ENCODE data around the gene FGF22. TPM values are rescaled to one million over a fixed set of nuclear protein-coding genes. Genes with fewer than 3 reads are reported as not detected.

Gene FGF22
- total and polyA plus RNA-seq, 2 experiments from 2014 or later: 0.70 TPM; not detected in 1

DNA sequence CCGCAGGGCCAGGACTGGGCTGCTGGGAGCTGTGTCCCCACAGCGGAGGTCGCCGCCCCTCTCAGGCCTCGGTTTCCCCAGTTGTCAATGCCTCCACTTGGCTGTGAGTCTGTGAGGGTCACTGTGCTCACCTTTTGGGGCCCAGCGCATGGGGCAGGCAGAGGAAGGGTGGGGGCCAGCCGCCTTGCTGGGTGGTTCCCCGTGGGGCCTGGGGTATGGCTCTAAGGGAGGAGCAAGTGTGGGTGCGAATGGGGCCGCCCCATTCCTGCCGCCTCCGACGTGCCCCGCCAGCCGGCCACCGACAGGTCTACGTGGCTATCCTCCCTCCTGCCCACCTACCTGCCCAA is 800 bp upstream of the FGF22 start:
- Histone ChIP-seq H3K27me3 (no peaks in the 10 kb centered on the region), H3K4me1 (ENCODE audit: insufficient read depth) (peaks cover 5% of the 10 kb centered on the region), H3K27ac (no peak overlapping the region), H3K4me3 (no peak overlapping the region), H2AFZ (peak overlapping the region; percentile 33), H3K36me3 (replicated peaks; ENCODE audit: insufficient read depth, low read depth) (no peaks in the 10 kb centered on the region), H3K79me2 (peaks cover 10% of the 10 kb centered on the region), H3K9me2 (replicated peaks; ENCODE audit: insufficient read depth) (no peaks in the 10 kb centered on the region), H3K4me2 (peak overlapping the region; percentile 90), H4K20me1 (ENCODE audit: insufficient read depth, poor library complexity, severe bottlenecking) (no peaks in the 10 kb centered on the region), H3K9me3 (ENCODE audit: low read depth) (no peaks in the 10 kb centered on the region)
- TF ChIP-seq, protein P1, sequence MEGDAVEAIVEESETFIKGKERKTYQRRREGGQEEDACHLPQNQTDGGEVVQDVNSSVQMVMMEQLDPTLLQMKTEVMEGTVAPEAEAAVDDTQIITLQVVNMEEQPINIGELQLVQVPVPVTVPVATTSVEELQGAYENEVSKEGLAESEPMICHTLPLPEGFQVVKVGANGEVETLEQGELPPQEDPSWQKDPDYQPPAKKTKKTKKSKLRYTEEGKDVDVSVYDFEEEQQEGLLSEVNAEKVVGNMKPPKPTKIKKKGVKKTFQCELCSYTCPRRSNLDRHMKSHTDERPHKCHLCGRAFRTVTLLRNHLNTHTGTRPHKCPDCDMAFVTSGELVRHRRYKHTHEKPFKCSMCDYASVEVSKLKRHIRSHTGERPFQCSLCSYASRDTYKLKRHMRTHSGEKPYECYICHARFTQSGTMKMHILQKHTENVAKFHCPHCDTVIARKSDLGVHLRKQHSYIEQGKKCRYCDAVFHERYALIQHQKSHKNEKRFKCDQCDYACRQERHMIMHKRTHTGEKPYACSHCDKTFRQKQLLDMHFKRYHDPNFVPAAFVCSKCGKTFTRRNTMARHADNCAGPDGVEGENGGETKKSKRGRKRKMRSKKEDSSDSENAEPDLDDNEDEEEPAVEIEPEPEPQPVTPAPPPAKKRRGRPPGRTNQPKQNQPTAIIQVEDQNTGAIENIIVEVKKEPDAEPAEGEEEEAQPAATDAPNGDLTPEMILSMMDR (IDR thresholded peaks at IDR 0.05; ENCODE audit: poor library complexity): no peak
- TF ChIP-seq EZH2 (IDR thresholded peaks at IDR 0.05; ENCODE audit: borderline replicate concordance): no peak
- TF ChIP-seq EZH2phosphoT487 (IDR thresholded peaks at IDR 0.05; ENCODE audit: low read depth, severe bottlenecking, unreplicated experiment): no peak
- 82% methylated on average over 16 of the region's 17 CpGs for WGBS (ENCODE audit: low lambda C conversion rate, missing lambda C conversion rate)
- no peak for DNase-seq (ENCODE audit: low spot score)

DNA sequence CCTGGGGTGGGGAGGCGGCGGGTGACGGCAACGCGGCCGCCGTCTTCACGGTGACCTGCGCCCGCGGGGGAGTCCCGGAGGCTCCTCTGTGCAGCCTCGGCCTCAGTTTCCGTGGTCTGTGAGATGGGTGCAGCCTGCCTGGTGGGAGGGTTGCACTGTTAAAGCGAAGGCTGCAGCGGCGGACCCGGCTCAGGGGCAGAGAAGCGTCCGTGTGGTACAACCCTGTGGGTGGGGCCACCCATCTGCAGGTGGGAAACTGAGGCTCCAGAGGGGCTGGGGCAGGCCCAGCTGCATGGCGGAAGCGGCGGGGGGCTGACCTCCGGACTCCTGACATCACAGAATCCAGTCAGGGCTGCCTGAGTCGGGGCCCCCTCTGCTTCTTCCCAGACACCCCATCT is 481 bp downstream of the FGF22 start:
- WGBS (ENCODE audit: low lambda C conversion rate, missing lambda C conversion rate): 53% methylated on average over 20 of the region's 25 CpGs
- DNase-seq (ENCODE audit: low spot score): no peak
- Histone ChIP-seq H3K27ac (no peak overlapping the region), H3K4me2 (peak overlapping the region; percentile 90), H3K4me1 (ENCODE audit: insufficient read depth) (no peaks in the 10 kb centered on the region), H4K20me1 (ENCODE audit: insufficient read depth, poor library complexity, severe bottlenecking) (no peaks in the 10 kb centered on the region), H3K36me3 (replicated peaks; ENCODE audit: insufficient read depth, low read depth) (no peaks in the 10 kb centered on the region), H3K9me3 (ENCODE audit: low read depth) (no peaks in the 10 kb centered on the region), H3K9me2 (replicated peaks; ENCODE audit: insufficient read depth) (no peaks in the 10 kb centered on the region), H3K79me2 (no peaks in the 10 kb centered on the region), H3K4me3 (peak overlapping the region; percentile 16), H3K27me3 (no peaks in the 10 kb centered on the region), H2AFZ (no peak overlapping the region)
- TF ChIP-seq EZH2 (IDR thresholded peaks at IDR 0.05; ENCODE audit: borderline replicate concordance) (no peak), EZH2phosphoT487 (IDR thresholded peaks at IDR 0.05; ENCODE audit: low read depth, severe bottlenecking, unreplicated experiment) (no peak)
- TF ChIP-seq, protein P1 (IDR thresholded peaks at IDR 0.05; ENCODE audit: poor library complexity): no peak

DNA sequence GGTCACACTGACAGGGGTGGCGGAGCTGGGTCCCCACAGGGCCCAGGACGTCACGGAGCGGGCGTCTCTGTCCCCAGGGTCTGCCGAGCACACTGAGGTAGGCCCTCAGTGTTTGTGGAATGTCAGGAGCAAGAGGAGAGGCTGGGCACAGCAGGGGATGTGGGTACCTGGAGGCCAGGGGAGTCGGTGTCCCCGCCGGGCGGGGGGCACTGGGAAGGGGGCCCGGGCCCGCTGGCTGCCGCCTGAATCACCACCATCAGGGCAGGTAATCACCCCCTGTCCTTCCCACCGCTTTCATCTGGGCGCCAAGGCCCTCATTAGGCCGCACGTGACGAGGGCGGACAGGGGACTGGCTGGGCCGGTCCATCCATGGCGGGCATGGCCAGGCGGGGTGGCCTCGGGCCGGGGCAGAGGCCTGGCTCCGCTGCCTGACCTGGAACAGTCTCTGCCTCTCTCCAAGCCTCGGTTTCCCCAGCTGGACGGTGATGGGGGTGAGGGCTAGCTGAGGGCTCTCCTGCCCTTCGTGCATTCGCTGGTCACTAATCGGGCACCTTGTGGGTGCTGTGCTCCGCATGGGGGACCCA is 1.0 kb downstream of the FGF22 start:
- Histone ChIP-seq H3K4me1 (ENCODE audit: insufficient read depth) (no peaks in the 10 kb centered on the region), H3K36me3 (replicated peaks; ENCODE audit: insufficient read depth, low read depth) (no peaks in the 10 kb centered on the region), H3K9me2 (replicated peaks; ENCODE audit: insufficient read depth) (no peaks in the 10 kb centered on the region), H3K9me3 (ENCODE audit: low read depth) (no peaks in the 10 kb centered on the region), H3K27ac (no peak overlapping the region), H3K4me2 (no peak overlapping the region), H2AFZ (no peak overlapping the region), H3K27me3 (no peaks in the 10 kb centered on the region), H3K4me3 (no peak overlapping the region), H4K20me1 (ENCODE audit: insufficient read depth, poor library complexity, severe bottlenecking) (no peaks in the 10 kb centered on the region), H3K79me2 (no peaks in the 10 kb centered on the region)
- no peak for TF ChIP-seq EZH2phosphoT487 (IDR thresholded peaks at IDR 0.05; ENCODE audit: low read depth, severe bottlenecking, unreplicated experiment)
- no peak for TF ChIP-seq EZH2 (IDR thresholded peaks at IDR 0.05; ENCODE audit: borderline replicate concordance)
- TF ChIP-seq, protein P1 (IDR thresholded peaks at IDR 0.05; ENCODE audit: poor library complexity): no peak
- 94% methylated on average over 21 of the region's 31 CpGs for WGBS (ENCODE audit: low lambda C conversion rate, missing lambda C conversion rate)
- DNase-seq (ENCODE audit: low spot score): no peak
